Endothelial cell of umbilical vein (primary cell): ENCODE measurements around the gene TBC1D21. TPM values are rescaled to one million over a fixed set of nuclear protein-coding genes. Genes with fewer than 3 reads are reported as not detected.

ENCODE experiments used
- BruUV-seq: library from RNA; stranded (reverse); fragments of 400-500 nt; replicated peaks from 2 replicates; lab custom pipeline; 2021; lab: Mats Ljungman, UMichigan
- CTCF ChIA-PET: fragments of 300-600, 350-600 bp; sonication (Branson Sonifier 250); formaldehyde crosslinking; loops from one replicate; lab custom pipeline; 2021; ENCODE audit warnings: antibody characterized with exemption, inconsistent platforms; lab: Charles Lee
- POLR2A ChIA-PET: fragments of 300-600, 350-600 bp; sonication (Branson Sonifier 250); formaldehyde crosslinking; loops from one replicate; lab custom pipeline; 2021; ENCODE audit warnings: antibody characterized with exemption, inconsistent platforms; lab: Charles Lee
- DNase-seq: peaks from one replicate; pipeline ENCODE4 v3.0.0-alpha.2; 2011; ENCODE audit warnings: low read depth, low spot score
- FAIRE-seq: peaks from 2 replicates; lab custom pipeline; 2011; peaks lifted over from hg19 to GRCh38; lab: Jason Lieb, UNC
- H2AFZ ChIP-seq: 2 replicates; pipeline ENCODE4 v1.6.0; 2012; ENCODE audit warnings: low read depth, low read length, control low read depth, inconsistent platforms
- H3K27ac ChIP-seq: 2 replicates; pipeline ENCODE4 v1.5.1; 2011; ENCODE audit warnings: low read depth, mild to moderate bottlenecking, control low read depth, low read length, moderate library complexity; ENCODE audit not compliant: insufficient read depth
- H3K27me3 ChIP-seq, 2 experiments: 2 replicates each; pipeline versions ENCODE4 v1.6.0 to v1.6.1; 2011; ENCODE audit warnings: low read length in 2 of 2, mixed read lengths in 1 of 2; ENCODE audit not compliant: control insufficient read depth in 2 of 2, insufficient read depth in 2 of 2
- H3K36me3 ChIP-seq, 2 experiments: 2 replicates in 1 of 2; 3 replicates in 1 of 2; pipeline ENCODE4 v1.5.1; 2011; ENCODE audit warnings: low read length in 2 of 2, mild to moderate bottlenecking in 1 of 2, moderate library complexity in 1 of 2; ENCODE audit not compliant: control insufficient read depth in 2 of 2, insufficient read depth in 2 of 2; ENCODE audit errors: extremely low read depth in 1 of 2
- H3K4me1 ChIP-seq: 3 replicates; pipeline ENCODE4 v1.5.1; 2011; ENCODE audit warnings: mild to moderate bottlenecking, low read length; ENCODE audit not compliant: control insufficient read depth, insufficient read depth; ENCODE audit errors: extremely low read depth
- H3K4me2 ChIP-seq: 2 replicates; pipeline ENCODE4 v1.6.1; 2011; ENCODE audit warnings: low read length, control low read depth, mixed read lengths; ENCODE audit not compliant: insufficient read depth
- H3K4me3 ChIP-seq, 3 experiments: fragments of 200-600 bp in 1 of 3; sonication (generic), shearing (Covaris generic) in 1 of 3; replicated peaks in 1 of 3; 2 replicates each; pipeline ENCODE4 v1.5.1; 2011 to 2016; ENCODE audit warnings: control low read depth in 3 of 3, low read length in 3 of 3, mild to moderate bottlenecking in 2 of 3, inconsistent platforms in 1 of 3, low read depth in 1 of 3, moderate library complexity in 1 of 3; ENCODE audit not compliant: insufficient read depth in 1 of 3
- H3K79me2 ChIP-seq: 2 replicates; pipeline ENCODE4 v1.6.0; 2012; ENCODE audit warnings: low read length, inconsistent platforms; ENCODE audit not compliant: control insufficient read depth, insufficient read depth
- H3K9ac ChIP-seq: replicated peaks from 2 replicates; pipeline ENCODE3; 2011; ENCODE audit warnings: low read length, control low read depth; ENCODE audit not compliant: insufficient read depth; ENCODE audit errors: extremely low read depth
- H3K9me1 ChIP-seq: replicated peaks from 3 replicates; pipeline ENCODE4 v1.6.0; 2011; ENCODE audit warnings: mild to moderate bottlenecking, low read length; ENCODE audit not compliant: control insufficient read depth, insufficient read depth; ENCODE audit errors: extremely low read depth
- H3K9me3 ChIP-seq: replicated peaks from 2 replicates; pipeline ENCODE4 v1.5.1; 2012; ENCODE audit warnings: low read length, inconsistent platforms; ENCODE audit not compliant: control insufficient read depth, insufficient read depth
- H4K20me1 ChIP-seq: replicated peaks from 2 replicates; pipeline ENCODE3; 2011; ENCODE audit warnings: mild to moderate bottlenecking, low read length; ENCODE audit not compliant: control insufficient read depth, insufficient read depth; ENCODE audit errors: extremely low read depth
- EZH2 ChIP-seq: IDR thresholded peaks from 2 replicates; pipeline ENCODE4 v1.6.1; 2012; ENCODE audit warnings: borderline replicate concordance, low read depth, mild to moderate bottlenecking, moderate library complexity, low read length, inconsistent platforms; ENCODE audit not compliant: severe bottlenecking
- FOS ChIP-seq: IDR thresholded peaks from 2 replicates; pipeline ENCODE4 v1.6.1; 2011; ENCODE audit warnings: mild to moderate bottlenecking, low read length, moderate library complexity, borderline replicate concordance; ENCODE audit not compliant: insufficient read depth
- GATA2 ChIP-seq: IDR thresholded peaks from 2 replicates; pipeline ENCODE4 v1.7.0; 2011; ENCODE audit warnings: low read depth, mild to moderate bottlenecking, moderate library complexity, mixed read lengths, low read length; ENCODE audit not compliant: insufficient read length, insufficient read depth
- JUN ChIP-seq: IDR thresholded peaks from 2 replicates; pipeline ENCODE4 v1.6.1; 2011; ENCODE audit warnings: borderline replicate concordance, low read depth; ENCODE audit not compliant: insufficient read length, insufficient read depth
- MAX ChIP-seq: IDR thresholded peaks from 2 replicates; pipeline ENCODE4 v1.6.1; 2011; ENCODE audit not compliant: insufficient read depth, insufficient read length
- MYC ChIP-seq: IDR thresholded peaks from one replicate; pipeline ENCODE4 v1.6.1; 2011; ENCODE audit warnings: mild to moderate bottlenecking, low read depth, low read length
- POLR2AphosphoS5 ChIP-seq: IDR thresholded peaks from 2 replicates; pipeline ENCODE4 v1.6.1; 2012; ENCODE audit warnings: low read depth, mild to moderate bottlenecking, control low read depth, low read length, moderate library complexity; ENCODE audit not compliant: insufficient read depth
- dilution Hi-C: fragments of 300-500 bp; cut with MboI; formaldehyde crosslinking; loops from one replicate; pipeline ENCODE4 v1.15.0; 2019; ENCODE audit warnings: low sequenced_read_pairs; ENCODE audit not compliant: extremely low pct_ligation_motif_present
- intact Hi-C: fragments of 100-400 bp; cut with micrococcal nuclease; formaldehyde crosslinking; loops from one replicate; pipeline ENCODE4 v1.10.0; 2022
- polyA plus RNA-seq, 4 experiments: library from polyadenylated mRNA; depleted of rRNA in 3 of 4; stranded (reverse) in 3 of 4; unstranded in 1 of 4; fragments of >200 nt; gene quantifications; 2 replicates each; pipeline versions ENCODE4 v1.2.1 to v1.2.3, GENCODE V29; 2011 to 2012; ENCODE audit warnings: missing spikeins in 1 of 4
- total RNA-seq: library from RNA; stranded (reverse); gene quantifications from 2 replicates; pipeline ENCODE4 v1.2.3, GENCODE V29; 2021

Gene TBC1D21
- total and polyA plus RNA-seq, 2 donors (not counting 3 experiments of a cell fraction or from before 2014, with no cell fraction given), result not detected

DNA sequence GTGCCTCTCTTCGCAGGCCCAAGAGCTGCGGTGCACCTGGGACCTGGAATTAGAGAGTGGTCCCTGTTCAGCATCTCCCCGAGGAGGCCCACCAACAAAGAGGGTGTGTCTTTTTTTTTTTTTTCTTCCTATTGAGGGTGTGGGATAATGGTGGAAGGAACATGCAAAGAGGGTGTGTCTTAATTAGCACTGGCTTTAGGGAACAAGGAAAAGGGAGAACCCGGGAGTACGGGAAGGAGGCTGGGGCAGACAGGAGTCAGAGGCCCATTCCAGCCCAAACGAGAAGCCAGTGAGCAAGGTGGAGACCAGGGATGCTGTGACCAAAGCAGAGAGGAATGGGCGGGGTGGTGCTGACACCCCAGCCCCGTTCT is 52.5 kb downstream of the TBC1D21 start:
- no TSS peak for BruUV-seq
- DNase-seq (no peak), FAIRE-seq (no peak)
- no peaks in the 10 kb centered on the region for H3K36me3 ChIP-seq
- ChIA-PET CTCF (interaction anchor here (0.7 to 3.0 kb wide), 8 partner anchors 9 to 111 kb away, joined by 3 to 16 read pairs (median 4); no protein-coding TSS in a partner anchor), POLR2A (interaction anchor here (1.2 kb wide), 1 partner anchor 10 kb away, joined by 3 read pairs; no protein-coding TSS in a partner anchor)
- TF ChIP-seq POLR2AphosphoS5 (no peak), GATA2 (no peak), EZH2 (no peak), JUN (no peak), FOS (no peak), MYC (no peak), MAX (no peak)
- H3K79me2 ChIP-seq, result no peaks in the 10 kb centered on the region
- no peak overlapping the region for H3K9ac ChIP-seq
- no peak overlapping the region for H3K4me3 ChIP-seq
- H3K9me3 ChIP-seq, result no peaks in the 10 kb centered on the region
- no peaks in the 10 kb centered on the region for H3K9me1 ChIP-seq
- intact Hi-C loops, result loop anchor here (1.0 to 2.0 kb wide), 2 partner anchors 25 to 69 kb away; partner anchors contain the start of gene PML
- H3K4me2 ChIP-seq, result no peak overlapping the region
- no peaks in the 10 kb centered on the region for H4K20me1 ChIP-seq
- H3K4me1 ChIP-seq, result peaks cover 21% of the 10 kb centered on the region
- dilution Hi-C loops, result no loop called here
- H3K27me3 ChIP-seq, result no peaks in the 10 kb centered on the region
- H2AFZ ChIP-seq, result no peak overlapping the region
- no peak overlapping the region for H3K27ac ChIP-seq
